Upper lobe of right lung (tissue), 1 donor: ENCODE measurements around the gene ODF4. TPM values are rescaled to one million over a fixed set of nuclear protein-coding genes. Genes with fewer than 3 reads are reported as not detected.
"Not testable (repeated sequence)": the region's sequence is repeated elsewhere in the genome, so short reads cannot be mapped to it uniquely, and the experiment has no call there.

Source experiments
- ATAC-seq: fragments of 200-7000 bp; cut with Tn5 transposase; one replicate; pipeline ENCODE4 v1.9.1; 2020; ENCODE audit warnings: mild to moderate bottlenecking, moderate library complexity
- DNase-seq: peaks from one replicate; pipeline ENCODE4 v3.0.0-alpha.2; 2020
- H3K27ac ChIP-seq: fragments of 200-600 bp; one replicate; pipeline ENCODE4 v1.8.0; 2022
- H3K27me3 ChIP-seq: fragments of 200-600 bp; one replicate; pipeline ENCODE4 v1.8.0; 2022; ENCODE audit warnings: mild to moderate bottlenecking
- H3K36me3 ChIP-seq: fragments of 200-600 bp; one replicate; pipeline ENCODE4 v1.8.0; 2022
- H3K4me1 ChIP-seq: fragments of 200-600 bp; one replicate; pipeline ENCODE4 v1.8.0; 2022
- H3K4me3 ChIP-seq: fragments of 200-600 bp; one replicate; pipeline ENCODE4 v1.8.0; 2022; ENCODE audit warnings: mild to moderate bottlenecking
- H3K9me3 ChIP-seq: fragments of 200-600 bp; one replicate; pipeline ENCODE4 v1.8.0; 2022
- CTCF ChIP-seq: fragments of 200-600 bp; IDR thresholded peaks from one replicate; pipeline ENCODE4 v1.8.0; 2022; ENCODE audit warnings: antibody characterized with exemption
- intact Hi-C: fragments of 100-400 bp; cut with DNase I; formaldehyde crosslinking; loops from one replicate; pipeline ENCODE4 v1.11.0; 2022
- total RNA-seq: library from RNA; stranded (reverse); fragmentation: NEBNext Ultra II Directional; extraction: Animal tissue kit (Norgen Biotek cat#: 25700); gene quantifications from one replicate; pipeline ENCODE4 v1.2.1, GENCODE V29; 2021
- donor health status: DM: no; HTN: yes; CAD: no; lungs with severe emphysema.

Gene ODF4
- total RNA-seq, 1 donor from 2014 or later = not detected

DNA sequence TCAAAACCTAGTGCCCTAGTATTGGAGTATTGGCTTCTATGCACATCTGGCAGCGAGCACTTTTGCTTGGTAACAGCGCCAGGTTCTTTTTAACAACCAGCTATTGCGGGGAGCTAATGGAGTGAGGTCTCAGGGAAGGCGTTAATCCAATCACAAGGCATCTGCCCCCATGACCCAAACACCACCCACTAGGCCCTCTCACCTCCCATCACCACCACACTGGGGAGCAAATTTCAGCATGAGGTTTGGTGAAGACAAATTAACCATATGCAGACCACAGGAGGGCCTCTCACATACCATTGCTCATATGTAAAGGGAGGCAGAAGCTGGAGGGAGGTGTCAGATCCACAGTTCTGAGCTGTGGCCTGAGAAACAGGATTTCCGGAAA is 893 bp upstream of the ODF4 start:
- no peaks in the 10 kb centered on the region for H3K9me3 ChIP-seq
- no peak overlapping the region for H3K27ac ChIP-seq
- intact Hi-C loops = no loop called here
- H3K27me3 ChIP-seq = no peaks in the 10 kb centered on the region
- no peaks in the 10 kb centered on the region for H3K36me3 ChIP-seq
- ATAC-seq (no peak), DNase-seq (no peak)
- no peak for TF ChIP-seq CTCF
- H3K4me1 ChIP-seq = no peaks in the 10 kb centered on the region
- H3K4me3 ChIP-seq = peak overlapping the region; percentile 28

GRCh38 chr17:8341456-8341855 is 1.8 kb downstream of the ODF4 start:
- no peaks in the 10 kb centered on the region for H3K36me3 ChIP-seq
- H3K4me1 ChIP-seq = no peaks in the 10 kb centered on the region
- H3K4me3 ChIP-seq = no peak overlapping the region
- H3K9me3 ChIP-seq = no peaks in the 10 kb centered on the region
- no peak for TF ChIP-seq CTCF
- no peak overlapping the region for H3K27ac ChIP-seq
- no peak for ATAC-seq
- H3K27me3 ChIP-seq = no peaks in the 10 kb centered on the region
- no peak for DNase-seq
- intact Hi-C loops = no loop called here

GRCh38 chr17:8345052-8345690 is 5.5 kb downstream of the ODF4 start:
- intact Hi-C loops = no loop called here
- Histone ChIP-seq H3K27me3 (no peaks in the 10 kb centered on the region), H3K27ac (no peak overlapping the region), H3K4me3 (no peak overlapping the region), H3K9me3 (no peaks in the 10 kb centered on the region), H3K36me3 (no peaks in the 10 kb centered on the region), H3K4me1 (no peaks in the 10 kb centered on the region)
- ATAC-seq = peak; percentile 9
- DNase-seq = no peak
- no peak for TF ChIP-seq CTCF

DNA sequence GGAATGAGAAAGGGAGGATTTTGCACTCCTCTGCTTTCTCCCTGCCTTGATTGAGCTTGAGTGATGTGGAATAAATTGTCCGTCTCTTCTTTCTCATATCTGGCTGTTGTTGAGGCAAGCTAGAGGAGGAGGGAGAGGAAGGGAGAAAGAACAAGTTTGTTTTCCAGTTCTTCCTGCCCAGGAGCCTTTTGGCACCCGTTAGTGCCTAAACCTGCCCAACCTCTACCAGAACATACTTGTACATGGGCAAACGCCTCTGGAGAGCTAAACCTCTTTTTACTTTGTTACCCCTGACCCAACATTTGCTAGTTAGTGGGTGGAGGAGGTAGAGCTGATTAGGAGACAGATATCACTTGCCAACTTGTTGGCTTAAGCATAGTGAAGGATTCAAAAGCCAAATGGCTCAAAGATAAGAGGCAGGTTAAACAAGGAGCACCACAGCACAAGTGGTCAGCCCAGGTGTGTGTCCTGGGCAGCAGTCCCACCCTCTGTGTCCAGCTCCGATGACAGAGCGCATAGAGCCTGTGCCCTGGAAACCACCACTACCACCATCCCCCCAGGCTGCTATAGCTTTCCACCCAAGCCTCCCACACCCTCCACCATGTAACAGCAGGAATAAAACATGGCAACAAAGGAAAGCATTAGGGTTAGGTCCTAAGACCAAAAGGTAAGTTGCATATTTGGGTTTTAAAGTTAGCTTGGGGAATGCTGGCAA is 6.5 kb downstream of the ODF4 start:
- Histone ChIP-seq H3K27ac (no peak overlapping the region), H3K27me3 (no peaks in the 10 kb centered on the region), H3K4me3 (no peak overlapping the region), H3K36me3 (no peaks in the 10 kb centered on the region), H3K9me3 (no peaks in the 10 kb centered on the region), H3K4me1 (no peaks in the 10 kb centered on the region)
- intact Hi-C loops = no loop called here
- ATAC-seq (no peak), DNase-seq (no peak)
- TF ChIP-seq CTCF = no peak

DNA sequence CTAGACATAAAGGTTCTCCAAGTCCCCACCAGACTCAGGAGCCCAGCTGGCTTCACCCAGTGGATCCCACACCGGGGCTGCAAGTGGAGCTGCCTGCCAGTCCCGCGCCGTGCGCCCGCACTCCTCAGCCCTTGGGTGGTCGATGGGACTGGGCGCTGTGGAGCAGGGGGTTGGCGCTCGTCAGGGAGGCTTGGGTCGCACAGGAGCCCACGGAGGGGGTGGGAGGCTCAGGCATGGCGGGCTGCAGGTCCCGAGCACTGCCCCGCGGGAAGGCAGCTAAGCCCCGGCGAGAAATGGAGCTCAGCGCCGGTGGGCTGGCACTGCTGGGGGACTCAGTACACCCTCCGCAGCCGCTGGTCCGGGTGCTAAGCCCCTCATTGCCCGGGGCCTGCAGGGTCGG is 7.4 kb downstream of the ODF4 start:
- ATAC-seq, intact Hi-C loops, H3K9me3 ChIP-seq, H3K27me3 ChIP-seq, H3K4me1 ChIP-seq, H3K4me3 ChIP-seq, H3K36me3 ChIP-seq, DNase-seq, H3K27ac ChIP-seq: not testable (repeated sequence)

GRCh38 chr17:8350339-8350738 is 10.7 kb downstream of the ODF4 start:
- Histone ChIP-seq H3K36me3 (no peaks in the 10 kb centered on the region), H3K27ac (no peak overlapping the region), H3K4me1 (no peaks in the 10 kb centered on the region), H3K4me3 (no peak overlapping the region), H3K9me3 (no peaks in the 10 kb centered on the region), H3K27me3 (no peaks in the 10 kb centered on the region)
- no peak for DNase-seq
- ATAC-seq = no peak
- no peak for TF ChIP-seq CTCF
- intact Hi-C loops = no loop called here
